Stimulated activated CD4-positive, alpha-beta T cell treated with anti-CD3 and anti-CD28 coated beads, Interleukin-1b, Interleukin-23, amount 100 ng/mL, for 48 hours (primary cell): Measurements from ENCODE around the gene SLC37A2.

Experiments used
- DNase-seq: peaks from one replicate; pipeline ENCODE4 v3.0.0-alpha.2; 2020

The SLC37A2 gene

DNA sequence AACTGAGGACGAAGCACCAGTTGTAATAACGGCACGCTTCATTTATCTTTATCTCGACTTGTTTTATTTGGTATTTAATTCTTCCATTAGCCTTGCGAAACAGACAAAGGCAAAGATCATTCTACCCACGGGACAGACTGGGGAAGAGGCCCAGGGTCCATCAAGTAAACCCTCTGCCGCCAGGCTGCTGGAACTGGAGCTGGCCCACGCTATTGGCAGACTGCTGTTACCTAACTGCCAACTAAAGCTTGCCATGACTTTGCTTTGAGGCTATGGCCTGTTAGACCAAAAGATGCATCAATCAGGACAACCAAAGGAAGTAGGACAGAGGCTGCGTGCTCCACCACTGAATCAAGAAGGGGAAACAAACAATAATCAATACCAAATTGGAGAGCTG is 49.1 kb downstream of the SLC37A2 start:
- DNase-seq, result no peak

DNA sequence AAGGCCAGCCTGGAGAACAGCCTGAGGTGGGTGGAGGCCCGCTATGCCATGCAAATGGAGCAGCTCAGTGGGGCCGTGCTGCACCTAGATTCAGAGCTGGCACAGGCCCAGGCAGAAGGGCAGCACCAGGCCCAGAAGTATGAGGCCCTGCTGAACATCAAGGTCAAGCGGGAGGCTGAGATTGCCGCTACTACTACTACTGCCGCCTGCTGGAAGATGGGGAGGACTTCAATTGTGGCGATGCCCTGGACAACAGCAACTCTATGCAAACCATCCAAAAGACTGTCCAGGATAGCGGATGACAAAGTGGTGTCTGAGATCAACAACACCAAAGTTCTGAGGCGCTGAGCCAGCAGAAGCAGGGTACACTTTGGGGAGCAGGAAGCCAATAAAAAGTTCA is 51.4 kb downstream of the SLC37A2 start:
- no peak for DNase-seq

DNA sequence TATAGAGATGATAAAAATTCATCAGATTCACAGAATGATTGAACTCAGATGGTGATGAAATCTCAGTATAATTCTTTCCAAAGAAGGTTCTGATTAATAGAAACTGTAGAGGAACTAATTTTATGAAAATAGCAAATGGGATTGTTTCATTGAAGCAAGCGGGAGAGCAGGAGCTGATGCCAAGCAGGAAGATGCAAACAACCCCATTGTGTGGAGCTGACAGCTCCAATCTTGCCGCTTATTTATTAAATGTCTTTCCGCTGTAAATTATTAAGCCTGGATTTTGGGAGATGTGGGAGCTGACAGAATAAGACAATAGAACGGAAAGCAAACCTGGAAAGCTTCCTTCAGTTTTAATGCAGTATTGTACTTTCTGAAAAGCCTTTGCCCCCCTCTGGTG is 54.3 kb downstream of the SLC37A2 start:
- DNase-seq, result no peak

DNA sequence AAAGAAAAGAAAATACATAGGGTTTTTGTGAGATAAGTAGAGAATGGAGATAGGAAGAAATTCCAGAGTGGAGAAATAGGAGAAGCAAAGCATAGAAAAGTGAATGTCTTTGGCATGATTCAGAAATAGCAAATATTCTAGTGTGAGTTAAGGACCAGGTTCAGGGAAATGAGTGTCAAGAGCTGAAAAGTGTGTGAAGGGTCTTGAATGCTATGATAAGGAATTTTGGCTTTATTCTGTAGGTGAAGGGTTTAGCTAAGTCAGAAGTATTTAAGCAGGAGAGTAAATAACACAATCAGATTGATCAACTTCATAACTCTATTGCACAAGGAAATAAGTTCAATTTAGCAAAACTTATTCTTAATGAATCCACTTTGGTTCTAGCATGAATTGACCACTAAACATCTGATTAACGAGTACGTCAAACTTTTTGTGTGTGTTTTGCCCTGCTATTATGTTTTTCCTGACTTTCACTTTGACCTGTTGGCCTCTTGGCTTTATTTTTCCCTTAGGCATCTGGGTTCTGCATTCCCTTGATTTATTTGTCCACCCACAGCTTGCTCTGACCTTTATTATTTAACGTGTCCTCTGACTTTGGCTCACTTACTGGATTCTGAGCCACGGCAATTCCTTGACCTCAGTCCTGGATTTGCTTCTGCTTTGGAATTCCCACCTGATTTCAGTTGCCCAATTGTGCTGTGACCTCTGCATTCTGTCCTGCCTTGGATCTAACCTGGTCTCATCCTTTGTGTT is 60.3 kb downstream of the SLC37A2 start:
- no peak for DNase-seq

DNA sequence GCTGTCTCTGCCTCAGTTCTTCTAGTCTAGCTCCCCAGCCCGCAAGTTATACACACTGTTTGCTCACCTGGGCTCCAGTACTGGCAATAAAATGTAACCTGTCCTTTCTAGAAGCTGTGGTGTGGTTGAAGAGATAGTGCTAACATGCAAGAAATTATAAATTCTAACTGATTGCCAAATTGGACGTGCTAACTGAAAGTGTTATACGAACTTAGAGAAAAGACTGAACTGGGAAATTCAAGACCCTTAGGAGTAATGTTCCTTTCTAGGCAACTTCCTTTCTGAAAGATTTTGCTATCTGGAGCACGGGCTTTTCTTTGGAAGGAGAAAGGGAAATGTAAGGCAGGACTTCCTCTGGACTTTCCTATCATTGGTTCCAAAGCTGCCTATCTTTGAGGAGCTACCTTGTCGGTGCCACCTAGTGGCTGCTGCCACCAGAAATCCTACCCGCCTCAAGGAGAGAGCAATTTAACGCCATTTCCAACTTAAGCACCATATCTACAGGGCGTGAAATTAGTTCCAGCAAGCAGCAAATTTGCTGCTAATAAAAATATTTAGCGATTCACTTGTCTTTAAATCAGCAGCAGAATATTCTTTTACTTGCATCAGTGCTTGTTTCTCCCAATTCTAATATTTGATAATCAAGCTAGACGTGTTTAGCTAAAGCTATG is 61.0 kb downstream of the SLC37A2 start:
- DNase-seq, result peak; percentile 37

DNA sequence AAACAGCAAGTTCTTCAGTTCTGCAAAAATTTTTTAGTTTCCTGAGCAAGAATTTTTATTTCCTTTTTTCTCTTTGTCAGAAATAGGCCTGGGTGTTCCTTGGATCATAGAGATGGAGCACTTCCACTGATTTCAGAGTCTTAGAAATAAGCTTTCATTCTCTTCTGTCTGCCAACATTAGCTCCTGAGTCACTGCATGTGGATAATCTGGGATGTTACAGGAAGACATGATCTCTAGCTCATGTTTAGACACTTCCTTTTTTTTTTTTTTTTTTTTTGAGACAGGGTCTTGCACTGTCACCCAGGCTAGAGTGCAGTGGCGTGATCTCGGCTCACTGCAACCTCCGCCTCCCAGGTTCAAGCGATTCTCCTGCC is 61.5 kb downstream of the SLC37A2 start:
- no peak for DNase-seq

DNA sequence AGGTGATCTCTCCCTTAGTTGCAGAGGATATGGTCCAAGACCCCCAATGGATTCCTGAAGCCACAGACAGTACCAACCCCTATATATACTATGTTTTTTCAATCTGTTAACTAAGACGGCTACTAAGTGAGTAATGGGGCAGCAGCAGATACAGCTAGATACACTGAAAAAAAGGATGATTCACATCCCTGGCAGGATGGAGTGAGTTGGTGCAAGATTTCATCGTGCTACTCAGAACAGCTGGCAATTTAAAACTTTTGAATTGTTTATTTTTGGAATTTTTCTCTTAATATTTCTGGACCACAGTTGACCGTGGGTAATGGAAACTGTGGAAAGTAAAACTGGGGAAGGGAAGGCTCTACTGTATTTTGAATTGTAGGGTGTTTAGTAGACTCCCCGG is 65.3 kb downstream of the SLC37A2 start:
- no peak for DNase-seq

DNA sequence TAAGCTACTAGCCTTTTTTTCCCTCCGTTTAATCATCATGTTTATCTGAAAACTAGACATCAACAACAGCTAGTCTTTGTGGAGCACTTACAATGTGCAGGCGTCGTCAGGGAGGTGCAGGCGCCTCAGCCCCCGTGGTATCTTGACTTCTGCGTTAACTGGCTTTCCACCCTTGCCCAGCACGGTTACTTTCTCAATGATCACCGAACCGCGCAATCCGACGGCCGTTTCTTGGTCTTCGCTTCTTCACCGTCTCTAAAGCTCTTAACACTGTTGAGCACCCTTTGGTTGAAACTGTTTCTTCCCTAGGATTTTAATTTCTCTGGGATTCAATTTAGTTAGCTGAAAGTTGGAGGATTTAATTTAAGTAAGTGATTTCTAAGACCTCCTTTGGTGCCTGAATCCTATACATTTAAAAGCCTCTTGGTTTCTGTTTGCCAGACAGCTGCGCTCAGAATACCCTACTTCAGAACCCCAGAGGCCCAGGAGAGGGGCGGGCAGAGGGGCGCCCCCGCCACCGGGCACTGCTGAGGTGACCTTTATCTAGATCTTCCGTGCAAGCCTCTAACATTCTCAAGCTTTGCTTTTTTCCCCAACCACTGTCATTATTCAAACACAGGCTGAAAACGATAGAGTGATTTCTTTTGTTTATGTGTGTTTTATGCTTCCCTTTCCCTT is 66.3 kb downstream of the SLC37A2 start:
- DNase-seq, result no peak

DNA sequence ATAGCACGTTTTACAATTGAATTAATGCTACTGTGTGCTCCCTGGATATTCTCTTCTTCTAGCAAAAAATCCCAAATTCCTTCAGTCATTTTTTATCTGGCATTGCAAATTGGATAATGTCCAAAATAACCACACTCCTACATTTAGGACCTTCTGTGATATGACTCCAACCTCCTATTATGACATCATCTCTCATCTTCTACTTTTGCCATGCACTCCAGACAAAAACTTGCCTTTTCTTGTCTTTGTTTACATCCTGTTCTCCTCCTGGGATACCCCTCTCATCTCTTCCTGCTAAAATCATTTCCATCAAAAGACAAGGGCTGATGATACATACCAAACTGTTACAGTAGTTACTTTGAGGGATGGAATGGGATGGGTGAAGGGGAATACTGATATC is 69.0 kb downstream of the SLC37A2 start:
- no peak for DNase-seq

DNA sequence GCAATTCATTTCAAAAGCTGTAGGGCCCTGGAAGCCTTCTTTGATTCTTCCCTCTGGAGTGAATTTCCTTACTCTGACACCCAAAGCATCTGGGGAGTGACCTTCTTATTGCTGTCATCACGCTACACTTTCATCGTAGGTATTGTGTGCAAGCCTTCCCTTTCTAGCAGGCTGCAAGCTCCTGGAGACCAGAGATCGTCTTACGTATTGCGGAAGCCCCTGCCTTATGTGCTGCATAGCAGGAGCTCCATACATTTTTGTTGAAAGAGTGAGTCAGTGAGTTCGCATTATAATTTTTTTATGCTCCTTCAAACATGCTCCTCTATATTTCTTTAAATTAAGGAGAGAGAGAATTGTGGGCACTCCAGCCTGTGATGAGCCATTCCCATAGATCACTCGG is 69.5 kb downstream of the SLC37A2 start:
- DNase-seq, result no peak

DNA sequence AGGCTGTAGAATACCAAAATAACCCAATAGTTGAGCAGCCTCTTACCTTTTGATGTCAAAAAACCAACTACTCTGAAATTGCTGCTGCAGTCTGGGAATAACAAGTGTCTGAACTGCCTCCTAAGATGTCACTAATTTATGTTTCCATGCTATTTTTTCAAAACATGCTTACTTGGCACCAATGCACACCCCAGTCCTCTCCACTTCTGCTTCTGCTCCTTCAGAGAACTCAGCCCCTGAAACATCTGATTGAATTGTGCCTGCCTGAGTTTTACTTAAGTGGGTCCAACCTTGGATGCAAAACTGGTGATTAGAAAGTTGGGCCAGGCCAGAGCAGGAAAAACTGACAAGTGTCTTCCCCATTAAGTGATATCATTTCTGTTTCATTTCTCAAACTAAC is 72.9 kb downstream of the SLC37A2 start:
- no peak for DNase-seq

DNA sequence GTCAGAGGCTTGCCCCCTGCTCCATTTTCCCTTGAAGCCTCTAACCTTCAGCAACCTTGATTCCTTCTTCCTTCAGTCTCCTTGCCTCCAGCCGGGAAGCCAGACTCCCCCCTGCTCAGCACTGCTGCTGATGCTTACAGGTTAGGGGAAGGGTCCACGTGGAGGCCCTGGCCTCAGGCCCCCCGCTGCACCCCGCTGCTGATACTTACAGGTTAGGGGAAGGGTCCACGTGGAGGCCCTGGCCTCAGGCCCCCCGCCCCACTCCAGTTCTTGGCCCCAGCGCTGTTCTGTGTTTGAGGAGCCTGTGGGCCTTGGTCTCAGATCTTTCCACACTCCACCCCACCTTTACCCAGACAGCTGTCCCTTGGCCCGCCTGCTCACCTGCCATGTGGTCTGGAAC is 75.9 kb downstream of the SLC37A2 start:
- no peak for DNase-seq

DNA sequence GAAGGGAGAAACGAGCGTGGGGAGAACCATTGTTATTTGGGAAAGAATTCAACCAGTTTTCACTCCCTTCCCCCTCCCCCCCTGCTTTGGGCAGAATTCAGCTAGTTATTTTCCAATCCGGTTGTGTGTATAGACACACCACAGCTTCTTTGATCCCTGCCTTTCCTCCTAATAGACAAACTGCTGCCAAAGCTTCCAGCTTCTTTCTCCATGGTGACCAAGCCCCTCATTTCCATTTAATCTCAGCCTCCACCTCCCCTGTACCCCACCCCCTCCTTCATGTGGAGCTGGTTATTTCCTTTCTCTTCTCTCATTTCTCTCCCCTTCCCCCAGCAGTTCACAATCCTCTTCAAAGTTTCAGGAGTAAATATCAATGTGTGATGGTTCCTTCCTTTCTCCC is 76.7 kb downstream of the SLC37A2 start:
- no peak for DNase-seq
